HG02588 (cell line): ENCODE measurements around the gene ANXA1.
A peak's percentile ranks its signal among the peaks of the same experiment; 100 is the strongest.

Source experiments
- ATAC-seq: cut with Tn5 transposase; IDR thresholded peaks from one replicate; pipeline ENCODE4 v1.9.1; 2021; ENCODE audit warnings: mild to moderate bottlenecking, moderate library complexity; ENCODE audit not compliant: unreplicated experiment

ANXA1 gene

DNA sequence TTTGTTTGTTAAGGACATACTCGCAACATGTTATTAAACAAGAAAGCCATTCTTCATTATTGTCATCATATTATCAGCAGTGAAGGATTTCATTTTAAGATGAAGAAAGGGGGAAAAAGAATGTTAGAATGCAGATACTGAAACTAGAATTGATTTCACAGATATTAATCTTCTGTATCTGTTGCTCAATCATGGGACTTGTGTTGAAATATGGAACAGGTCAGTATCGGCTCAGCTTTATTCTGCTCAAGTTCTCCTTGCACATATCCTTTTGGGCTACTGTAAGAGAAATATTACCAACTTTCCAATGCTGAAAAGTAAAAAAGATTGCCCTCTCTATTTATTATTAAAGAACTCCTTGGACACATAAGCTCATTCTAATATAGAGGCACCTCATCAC lies 13.8 kb upstream of the ANXA1 start:
- no peak for ATAC-seq

DNA sequence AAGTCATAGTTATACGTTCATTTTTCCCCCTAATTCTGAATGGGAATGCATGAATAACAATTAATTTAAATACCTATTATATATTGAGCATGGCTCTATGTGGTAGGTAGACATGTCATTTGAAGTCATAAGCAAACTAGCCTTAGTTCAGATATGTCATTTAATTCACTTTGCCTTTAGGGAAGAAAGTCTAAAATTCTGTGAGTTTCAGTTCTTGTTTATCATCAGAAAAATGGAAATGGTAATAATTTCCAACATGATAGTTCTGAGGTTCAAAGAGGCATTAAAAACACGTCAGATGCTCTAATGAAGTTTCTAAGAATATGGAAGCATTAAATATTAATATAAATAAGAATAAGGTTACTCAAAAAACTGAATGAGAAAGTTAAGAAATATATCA lies 13.1 kb upstream of the ANXA1 start:
- no peak for ATAC-seq

DNA sequence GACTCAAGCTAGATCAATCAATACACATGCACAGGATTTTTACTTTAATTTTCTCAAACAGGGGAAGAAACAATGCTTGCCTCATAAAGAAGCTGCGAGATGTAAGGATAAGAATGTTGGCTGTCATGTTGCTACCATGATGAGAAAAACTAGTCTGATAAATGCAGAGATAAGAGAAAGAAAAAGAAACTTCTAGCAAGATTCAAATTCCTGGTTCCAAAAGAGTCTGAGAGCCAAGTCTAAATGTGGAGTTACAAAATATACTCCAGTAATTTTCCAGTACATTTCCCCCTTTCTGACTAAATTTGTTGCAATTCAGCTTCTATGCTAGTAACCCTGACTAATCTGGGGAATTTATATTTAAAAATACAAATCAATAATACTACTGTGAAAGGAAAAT lies 10.4 kb upstream of the ANXA1 start:
- ATAC-seq, result no peak

DNA sequence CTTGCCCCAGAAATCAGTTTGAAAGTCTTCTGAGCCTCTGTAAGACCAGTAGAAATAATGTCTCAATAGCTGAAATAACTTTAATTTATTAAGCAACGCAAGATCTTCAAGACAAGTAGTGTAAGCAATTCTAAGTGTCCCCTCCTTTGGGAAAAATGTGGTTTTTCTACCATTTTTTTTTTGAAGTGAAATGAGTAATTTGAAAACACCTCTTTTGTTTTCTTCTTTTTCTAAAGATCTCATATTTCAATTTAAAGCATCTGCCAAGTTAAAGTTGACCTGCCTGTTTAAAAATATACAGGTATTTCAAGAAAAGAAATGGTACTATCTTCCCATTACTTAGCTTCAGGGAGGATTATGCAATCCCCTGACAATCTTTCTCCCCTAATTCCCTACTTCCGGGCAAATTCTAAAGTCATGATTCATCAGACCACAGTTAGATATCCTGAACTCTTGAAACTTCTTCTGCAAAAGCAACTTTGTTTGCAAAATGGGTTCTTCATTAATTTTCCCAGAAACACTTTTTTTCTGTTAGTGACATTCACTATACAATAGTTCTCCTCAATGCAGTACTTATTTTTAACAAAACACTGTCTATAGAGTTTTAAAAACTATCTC lies 7.8 kb upstream of the ANXA1 start:
- no peak for ATAC-seq

DNA sequence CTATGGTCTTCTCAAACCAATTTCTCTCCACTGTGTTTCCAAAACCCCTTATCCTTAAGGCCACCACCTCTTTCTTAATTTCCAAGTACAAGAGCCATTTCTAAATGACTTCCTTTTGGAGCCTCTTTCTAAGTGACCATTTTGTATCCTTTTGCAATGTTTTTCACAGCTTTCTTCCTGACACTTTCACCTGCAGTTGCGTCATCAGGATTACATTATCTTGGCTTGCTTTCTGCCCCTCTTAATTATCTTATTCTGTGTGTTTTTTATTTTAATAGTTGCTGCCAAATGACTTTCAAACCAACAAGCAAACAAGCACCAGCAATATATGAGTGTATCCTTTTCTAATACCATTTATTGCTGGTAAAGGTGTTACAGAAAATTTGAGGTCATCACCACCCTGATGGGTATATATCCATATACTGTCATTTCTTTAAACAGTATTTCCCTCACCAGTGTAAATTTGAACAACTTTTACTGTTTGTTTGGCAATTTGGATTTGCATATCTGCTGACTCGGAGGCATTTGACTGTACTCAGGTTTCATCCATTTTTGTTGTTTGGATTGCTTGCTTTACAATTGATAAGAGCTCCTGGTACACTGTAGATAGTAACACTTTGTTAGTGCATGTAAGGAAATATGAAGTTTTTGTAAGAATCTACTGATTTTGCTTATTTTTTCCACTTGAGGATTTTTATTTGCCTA lies 5.4 kb upstream of the ANXA1 start:
- ATAC-seq, result no peak

DNA sequence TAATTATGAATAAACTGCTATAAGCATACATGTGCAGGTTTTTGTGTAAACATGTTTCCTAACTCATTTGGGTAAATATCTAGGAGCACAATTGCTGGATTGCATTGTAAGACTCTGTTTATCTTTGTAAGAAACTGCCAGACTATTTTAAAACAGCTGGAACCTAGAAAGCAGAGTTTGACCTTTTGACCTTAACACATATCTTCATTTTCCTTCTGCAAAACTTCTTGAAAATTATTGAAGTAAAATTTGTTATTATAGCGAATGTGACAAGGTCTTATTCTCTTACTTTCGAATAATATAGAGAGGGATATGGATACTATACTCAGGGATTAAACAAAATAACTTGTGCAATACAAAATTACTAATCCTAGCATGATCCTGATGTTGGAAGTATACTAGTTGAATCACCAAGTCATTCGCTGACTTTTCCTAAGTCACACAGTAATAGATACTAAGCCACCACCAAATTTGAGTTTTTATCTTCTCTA lies 3.2 kb upstream of the ANXA1 start:
- ATAC-seq, result no peak

DNA sequence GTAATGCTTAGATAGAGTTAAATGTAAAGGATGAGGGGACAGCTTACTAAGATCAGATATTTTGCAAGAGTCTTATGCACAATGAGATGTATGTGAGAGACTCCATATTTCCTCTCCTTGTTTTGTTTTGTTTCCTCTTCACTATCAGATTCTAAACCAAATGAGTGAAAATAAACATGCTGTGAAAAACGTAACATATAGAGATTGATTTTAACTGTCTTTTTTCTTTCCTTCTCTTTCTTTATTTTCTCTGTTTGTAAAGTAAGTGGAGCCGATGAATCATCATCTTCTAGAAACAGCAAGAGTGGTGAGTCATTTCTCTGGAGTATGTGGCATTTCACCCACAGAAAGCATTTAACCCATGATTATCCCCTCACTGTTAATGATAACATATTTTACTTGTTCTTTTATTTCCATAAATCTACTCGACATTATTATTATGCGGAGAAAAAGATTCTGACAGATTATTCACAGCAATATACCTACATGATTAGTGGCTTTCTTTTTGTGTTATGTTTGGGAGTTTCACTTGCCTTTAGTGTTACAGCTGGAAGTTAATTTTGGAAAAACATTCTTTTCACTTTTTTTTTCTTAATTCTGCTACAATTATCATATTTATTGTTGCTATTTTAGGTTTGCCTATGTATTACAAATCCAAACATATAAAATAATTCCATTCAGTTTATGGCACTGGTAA lies 2.1 kb upstream of the ANXA1 start:
- peak; percentile 66 for ATAC-seq

DNA sequence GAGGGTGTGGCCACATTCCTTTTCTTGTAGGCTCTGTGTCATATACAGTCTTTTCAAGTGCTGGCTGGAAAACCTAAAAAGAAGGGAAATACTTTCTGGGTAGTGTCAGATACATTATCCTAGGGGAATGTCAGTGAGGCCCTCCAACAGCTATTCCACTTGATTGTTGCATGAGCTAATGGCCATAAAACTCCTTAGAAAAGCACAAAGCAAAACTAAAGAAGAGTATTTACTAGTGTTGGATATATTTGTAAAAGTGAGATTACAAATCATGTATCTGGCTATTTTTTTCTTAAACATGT lies 829 bp downstream of the ANXA1 start:
- ATAC-seq, result no peak

DNA sequence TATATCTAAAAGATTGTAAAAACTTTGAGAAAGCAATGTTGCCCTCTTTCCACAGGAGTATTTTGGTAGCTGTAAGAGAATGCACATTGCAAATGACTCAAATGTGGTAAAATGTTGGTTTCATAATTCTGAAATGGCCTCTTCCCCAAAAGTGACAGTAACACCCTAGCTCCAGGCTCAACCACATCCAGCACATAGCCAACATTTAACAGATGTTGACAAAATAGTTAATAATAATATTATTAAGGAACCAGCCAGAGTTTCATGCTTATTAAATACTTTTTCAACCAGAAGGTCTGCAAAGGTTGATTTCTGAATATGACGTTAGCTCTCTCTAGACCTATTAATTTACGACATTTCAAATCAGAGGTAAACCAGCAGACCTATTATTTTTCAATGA lies 1.3 kb downstream of the ANXA1 start:
- ATAC-seq, result peak; percentile 40

DNA sequence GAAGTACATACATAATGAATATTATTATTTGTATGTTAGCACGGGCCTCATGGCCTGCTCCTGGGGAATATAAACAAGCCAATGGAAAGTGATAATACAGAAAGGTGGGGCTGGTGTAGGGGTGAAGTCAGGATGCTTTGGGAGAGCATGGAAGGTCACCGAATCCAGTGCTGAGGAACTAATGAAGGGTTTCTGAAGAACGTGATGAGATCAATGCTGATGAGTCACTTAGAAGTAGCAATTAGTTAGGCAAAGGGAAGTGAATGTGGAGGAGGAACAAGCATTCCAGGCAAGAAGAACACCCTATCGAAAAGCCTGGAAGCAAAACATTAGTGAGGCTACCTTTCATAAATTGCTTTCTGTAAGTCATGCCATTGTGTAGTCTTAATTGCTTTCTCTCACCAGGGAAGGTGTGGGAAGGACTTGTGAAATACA lies 2.1 kb downstream of the ANXA1 start:
- ATAC-seq, result no peak

DNA sequence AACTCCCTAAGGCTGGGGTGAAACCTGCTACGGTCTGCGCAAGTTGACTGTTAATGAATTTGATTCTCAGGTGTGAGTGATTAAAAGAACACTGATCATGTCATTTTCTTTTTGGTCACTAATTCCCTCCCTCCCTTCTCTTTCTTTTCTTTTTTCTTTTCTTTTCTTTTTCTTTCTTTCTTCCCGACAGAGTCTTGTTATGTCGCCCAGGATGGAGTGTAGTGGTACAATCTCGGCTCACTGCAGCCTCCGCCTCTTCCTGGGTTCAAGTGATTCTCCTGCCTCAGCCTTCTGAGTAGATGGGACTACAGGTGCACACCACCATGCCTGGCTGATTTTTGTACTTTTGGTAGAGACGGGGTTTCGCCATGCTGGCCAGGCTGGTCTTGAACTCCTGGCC lies 2.6 kb downstream of the ANXA1 start:
- ATAC-seq, result no peak

DNA sequence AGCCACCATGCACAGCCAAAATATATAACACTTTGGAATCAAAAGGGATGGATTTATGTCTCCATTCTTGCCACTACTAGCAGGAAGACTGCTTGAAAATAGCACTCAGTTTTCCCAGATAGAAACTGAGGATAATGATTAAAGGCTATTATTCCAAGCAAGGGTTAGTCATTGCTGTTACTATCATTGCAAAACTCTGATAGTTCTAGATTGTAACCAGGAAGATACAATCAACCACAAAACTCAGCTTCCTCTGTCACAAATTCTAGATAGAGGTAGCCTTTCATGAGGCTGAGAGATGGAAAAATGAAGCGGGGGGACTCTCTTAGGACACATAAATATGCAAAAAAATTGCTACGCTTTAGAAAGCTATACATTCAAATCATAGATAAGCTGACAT lies 3.1 kb downstream of the ANXA1 start:
- no peak for ATAC-seq

DNA sequence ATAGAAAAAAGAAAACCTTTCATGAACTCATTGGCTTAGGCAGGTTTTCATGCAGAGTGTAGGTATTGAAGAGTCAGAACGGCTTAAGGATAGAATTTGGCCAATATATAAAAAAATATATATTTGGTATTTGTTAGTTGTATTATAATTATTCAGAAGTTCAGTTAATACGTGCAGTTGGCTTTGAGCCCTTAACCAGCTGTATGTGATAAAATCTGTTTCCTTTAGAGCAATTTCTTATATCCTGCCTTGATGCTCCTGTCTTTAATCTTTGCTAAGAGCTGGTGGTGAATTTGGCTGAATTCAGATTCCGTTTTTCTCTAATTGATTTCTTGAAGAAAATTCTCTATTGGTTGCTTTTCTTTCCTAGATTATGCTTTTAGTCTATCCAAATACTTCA lies 3.7 kb downstream of the ANXA1 start:
- no peak for ATAC-seq

DNA sequence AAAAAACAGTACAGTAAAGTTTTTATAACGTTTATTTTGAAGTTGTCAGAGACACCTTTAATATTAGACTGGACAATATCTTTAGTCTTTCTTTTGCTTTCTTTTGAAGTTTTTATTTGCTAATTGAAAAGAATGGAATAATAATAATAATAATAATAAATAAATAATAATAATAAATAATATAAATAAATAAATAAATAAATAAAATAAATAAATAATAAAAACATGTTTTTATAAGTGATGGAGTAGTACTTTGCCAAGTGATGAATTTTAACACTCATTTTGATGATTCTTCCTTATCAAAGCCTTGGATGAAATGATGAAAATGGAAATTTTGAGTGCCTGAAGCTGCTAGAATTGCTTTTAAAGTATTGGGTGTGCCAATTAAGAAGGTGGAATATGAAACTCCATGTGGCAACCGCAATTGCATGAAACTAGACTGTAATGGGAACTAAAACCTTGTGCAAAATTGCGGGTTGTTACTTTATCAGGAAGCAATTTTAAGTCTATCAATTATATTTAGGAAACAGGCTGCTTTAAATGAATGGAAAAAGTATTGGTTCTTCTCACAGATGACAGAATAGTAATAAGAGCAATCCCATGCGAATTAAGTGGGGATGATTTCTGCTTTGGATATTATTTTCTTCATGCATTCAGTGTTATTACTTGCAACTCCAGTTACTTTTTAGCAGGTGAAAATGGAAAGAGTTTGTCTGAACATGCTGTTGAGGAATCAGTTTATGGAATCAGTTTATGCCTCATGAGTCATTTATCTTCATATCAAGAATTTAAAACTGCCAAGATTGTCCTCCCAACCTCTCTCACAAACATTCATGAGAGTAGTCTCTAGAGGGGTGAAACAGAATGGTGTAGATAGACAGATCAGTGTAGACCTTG lies 4.6 kb downstream of the ANXA1 start:
- no peak for ATAC-seq

DNA sequence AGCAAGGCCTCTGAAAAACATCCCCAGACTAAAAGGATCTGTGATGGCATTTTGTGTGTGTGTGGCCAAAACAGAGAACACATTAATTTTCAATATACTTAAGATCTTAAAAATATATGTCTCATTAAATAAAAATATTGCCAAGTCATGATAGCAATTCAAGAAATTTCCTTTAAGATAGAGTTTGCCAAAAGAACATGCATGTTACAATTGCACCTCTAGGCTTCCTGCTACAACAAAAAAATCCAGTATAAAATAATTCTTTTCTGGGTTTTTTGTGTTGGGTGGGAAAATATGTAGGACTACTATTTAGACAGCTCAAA lies 5.2 kb downstream of the ANXA1 start:
- no peak for ATAC-seq

DNA sequence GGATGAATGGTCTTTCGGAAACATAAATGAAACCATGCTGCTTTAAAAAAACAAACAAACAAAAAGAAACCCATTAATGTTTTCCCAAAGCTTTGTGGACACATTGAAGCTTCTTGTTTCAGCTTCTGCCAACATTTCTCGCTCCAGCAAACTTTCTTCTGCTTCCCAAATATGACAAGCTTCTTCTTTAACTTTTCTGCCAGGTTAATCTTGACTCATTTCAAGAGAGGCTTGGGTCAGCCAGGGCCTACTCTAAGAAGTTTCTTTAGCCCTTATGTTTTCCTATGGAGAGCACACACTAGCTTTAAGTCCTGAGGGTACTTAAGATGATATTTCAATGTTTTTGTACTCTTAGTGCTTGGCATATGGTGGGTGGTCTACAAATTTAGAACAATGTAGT lies 6.1 kb downstream of the ANXA1 start:
- no peak for ATAC-seq

DNA sequence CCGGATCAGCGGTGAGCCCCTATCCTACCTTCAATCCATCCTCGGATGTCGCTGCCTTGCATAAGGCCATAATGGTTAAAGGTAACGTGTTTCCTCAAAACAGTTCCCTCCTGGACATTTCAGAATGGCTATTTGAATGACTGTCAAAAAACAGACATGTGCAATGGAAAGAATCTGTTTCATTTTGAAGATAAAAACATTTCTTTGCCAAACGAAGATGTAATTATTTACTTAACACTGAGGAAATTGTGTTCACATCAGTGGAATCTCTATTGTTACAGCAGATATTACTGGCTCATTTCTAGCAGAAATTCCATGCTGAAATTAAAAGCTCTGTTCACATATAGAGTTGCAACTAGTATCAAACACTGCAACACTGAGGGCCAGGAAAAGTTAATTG lies 7.1 kb downstream of the ANXA1 start:
- no peak for ATAC-seq

DNA sequence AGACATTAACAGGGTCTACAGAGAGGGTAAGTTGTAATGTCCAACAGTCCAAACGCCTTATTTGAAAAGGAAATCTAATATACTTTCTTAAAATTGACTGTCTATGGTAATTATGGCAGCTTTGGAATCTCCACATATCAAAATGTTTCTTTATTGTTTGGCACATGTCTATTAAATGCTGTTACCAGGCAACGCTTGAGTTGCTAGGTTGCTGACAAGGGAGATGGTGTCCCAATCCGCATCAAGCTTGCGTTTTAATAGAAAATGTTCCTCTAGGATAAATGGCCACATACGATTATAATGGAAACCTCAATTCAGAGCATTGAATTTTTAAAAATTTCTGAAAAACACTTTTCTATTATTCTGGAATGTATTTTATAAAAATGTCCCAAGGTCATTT lies 9.2 kb downstream of the ANXA1 start:
- no peak for ATAC-seq

DNA sequence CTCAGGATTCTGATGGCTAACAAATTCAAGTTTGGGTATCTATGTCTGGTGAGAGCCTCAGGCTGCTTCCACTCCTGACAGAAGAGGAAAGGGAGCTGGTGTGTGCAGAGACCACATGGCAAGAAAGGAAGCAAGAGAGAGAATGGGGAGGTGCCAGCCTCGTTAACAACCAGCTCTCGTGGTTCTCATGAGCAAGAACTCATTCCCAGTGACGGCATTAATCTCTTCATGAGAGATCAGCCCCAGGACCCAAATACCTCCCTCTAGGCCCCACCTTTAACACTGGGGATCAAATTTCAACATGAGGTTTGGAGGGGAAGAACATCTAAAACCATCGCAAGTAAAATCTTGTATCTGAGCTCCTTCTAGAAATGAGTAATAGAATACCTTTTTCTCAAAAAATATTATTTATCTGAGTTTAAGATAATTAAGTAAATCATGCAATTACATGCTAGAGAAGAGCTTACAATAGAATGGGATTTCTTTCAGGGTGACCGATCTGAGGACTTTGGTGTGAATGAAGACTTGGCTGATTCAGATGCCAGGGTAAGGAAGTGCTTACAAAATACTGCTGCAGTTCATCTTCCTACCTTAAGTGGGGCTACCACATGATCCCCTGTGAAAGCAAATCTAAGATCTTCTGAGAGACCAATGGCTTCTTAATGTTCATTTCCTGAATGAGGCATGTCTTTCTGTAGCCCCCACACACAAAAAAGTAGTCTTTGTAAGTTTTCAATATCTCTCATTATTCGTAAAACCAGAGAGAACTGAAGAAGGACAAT lies 11.5 kb downstream of the ANXA1 start:
- ATAC-seq, result no peak

DNA sequence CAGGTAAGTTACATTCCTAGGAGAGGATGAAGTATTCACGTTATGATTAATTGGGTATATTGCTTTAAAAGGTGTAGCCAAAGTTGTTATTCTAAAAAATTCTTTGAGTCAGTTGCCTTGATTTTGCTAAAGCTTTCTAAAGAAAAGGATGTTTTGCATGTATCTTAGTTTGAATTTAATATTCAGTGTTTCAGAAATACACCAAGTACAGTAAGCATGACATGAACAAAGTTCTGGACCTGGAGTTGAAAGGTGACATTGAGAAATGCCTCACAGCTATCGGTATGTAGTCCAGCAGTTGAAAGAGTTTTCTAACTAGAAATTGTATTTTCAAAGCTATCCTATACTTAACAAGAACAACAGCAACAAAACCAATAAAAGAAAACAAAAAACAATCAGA lies 14.2 kb downstream of the ANXA1 start:
- ATAC-seq, result no peak

DNA sequence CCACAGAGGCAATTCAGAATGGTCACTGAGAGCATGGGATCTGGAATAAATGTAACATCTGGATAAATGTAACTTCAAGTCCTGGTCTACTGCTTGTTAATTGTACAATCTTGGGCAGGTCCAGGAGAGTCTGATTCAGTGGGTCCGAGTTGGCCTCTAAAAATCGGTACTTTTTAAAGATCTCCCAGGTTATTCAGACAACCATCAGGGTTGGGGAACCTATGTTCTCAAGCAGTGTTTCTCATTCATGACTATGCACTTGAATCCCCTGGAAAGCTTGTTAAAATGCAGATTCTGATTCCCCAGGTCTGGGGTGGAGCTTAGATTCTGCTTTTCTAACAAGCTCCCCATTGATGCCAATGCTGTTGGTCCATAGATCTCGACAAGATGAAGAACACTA lies 14.8 kb downstream of the ANXA1 start:
- ATAC-seq, result no peak
